HG03575 (cell line): ENCODE results near the gene C10orf143.

Experiments used
- ATAC-seq: cut with Tn5 transposase; IDR thresholded peaks from one replicate; pipeline ENCODE4 v1.9.1; 2021; ENCODE audit not compliant: unreplicated experiment, insufficient number of reproducible peaks, low FRiP score; ENCODE audit errors: extremely low read depth

Gene C10orf143

GRCh38 chr10:130022086-130022485 is 88.5 kb downstream of the C10orf143 start:
- ATAC-seq, result no peak

DNA sequence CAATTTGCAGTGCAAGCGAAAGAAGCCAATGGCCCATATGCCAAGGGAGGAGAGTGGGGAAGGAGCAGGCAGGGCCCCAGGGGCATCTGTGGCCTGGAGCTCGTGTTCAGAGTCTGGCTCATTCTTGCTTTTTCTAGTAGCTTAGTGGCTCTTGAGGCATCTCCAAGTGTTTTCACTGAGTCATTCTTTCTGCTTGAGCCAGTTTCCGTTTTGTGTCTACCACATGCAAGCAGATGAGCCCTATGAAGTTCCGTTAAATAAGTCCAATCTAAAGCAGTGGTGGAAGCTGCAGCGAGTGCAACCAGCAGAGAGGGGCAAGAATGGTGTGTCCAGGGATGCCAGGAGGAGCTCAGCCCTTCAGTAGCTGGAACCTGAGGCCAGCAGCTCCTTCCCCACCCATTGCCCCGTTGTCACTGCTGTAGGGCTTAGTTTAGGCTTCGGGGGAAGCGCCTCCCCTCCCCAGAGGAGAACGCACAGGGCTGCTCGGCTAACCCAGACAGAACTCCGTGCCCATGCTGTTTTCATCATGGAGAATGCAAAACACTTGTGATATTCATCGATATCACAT is 89.2 kb downstream of the C10orf143 start:
- ATAC-seq, result no peak

GRCh38 chr10:130020651-130021382 is 89.8 kb downstream of the C10orf143 start:
- ATAC-seq, result no peak

GRCh38 chr10:130018730-130019185 is 91.9 kb downstream of the C10orf143 start:
- no peak for ATAC-seq

DNA sequence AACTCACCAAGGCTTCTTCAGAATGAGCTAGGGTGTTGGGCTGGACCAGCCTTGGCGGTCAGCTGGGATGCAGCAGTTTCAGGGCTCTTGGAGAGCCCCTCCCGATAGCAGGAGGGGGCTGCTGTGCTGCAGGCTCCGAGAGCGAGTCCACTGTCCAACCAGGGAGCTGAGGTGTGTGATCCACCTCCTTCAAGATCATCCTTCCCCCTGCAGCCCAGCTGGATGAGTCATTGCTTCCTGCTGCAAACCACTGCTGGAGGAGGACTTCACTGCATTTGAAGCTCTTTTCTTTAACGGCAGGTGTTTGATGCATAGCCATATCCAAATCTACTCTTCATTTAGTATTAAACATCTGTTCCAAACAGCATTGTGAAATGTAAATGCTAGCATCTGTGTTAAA is 92.4 kb downstream of the C10orf143 start:
- ATAC-seq, result no peak

- no peak for ATAC-seq
Measured at GRCh38 chr10:130017631-130018022, 93.0 kb downstream of the C10orf143 start.

DNA sequence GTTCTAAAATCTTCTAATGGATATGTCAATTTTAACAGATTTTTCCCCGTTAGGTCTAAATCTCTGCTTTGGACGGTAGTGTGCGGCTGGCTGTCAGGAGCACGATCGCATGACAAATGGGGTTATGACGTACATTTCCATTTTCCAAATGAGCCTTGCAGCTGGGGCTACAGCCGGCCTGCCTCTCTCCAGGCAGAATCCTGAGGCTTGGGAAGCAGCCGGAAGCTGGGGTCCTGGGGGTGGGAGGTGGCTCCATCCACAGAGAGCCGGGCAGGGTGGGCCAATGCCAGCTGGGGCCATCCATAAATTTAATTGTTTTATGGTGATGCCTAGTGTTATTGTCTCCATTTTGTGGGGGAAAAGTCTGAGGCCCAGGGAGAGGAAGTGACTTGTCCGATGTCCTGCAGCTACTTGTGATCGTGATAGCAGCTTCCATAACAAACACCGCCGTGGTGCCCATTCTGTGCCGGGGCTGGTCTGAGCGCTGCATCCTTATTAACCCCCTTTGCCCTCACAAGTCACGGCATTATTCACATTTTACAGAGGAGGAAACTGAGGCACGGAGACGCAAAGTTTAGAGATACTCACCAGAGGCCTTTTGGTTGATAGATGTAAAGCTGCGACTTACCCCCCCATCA is 93.5 kb downstream of the C10orf143 start:
- no peak for ATAC-seq

DNA sequence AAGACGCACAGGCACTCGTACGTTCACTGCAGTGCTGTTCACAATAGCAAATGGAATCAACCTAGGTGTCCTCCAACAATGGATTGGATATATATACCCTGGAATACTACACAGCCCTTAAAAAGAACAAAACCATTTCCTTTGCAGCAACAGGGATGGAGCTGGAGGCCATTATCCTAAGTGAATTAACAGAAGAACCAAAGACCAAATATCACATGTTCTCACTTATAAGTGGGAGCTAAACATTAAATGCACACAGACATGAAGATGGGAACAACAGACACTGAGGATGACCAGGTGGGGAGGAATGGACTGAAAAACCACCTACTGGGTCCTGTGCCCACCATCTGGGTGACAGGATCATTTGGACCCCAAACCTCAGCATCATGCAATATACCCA is 94.5 kb downstream of the C10orf143 start:
- no peak for ATAC-seq

- no peak for ATAC-seq
Measured at GRCh38 chr10:130015075-130015695, 95.4 kb downstream of the C10orf143 start.

- no peak for ATAC-seq
Measured at GRCh38 chr10:130014263-130015074, 96.2 kb downstream of the C10orf143 start.
